GM19452 (cell line): Measurements from ENCODE around the gene FREM1.

Experiments
- ATAC-seq: cut with Tn5 transposase; IDR thresholded peaks from one replicate; pipeline ENCODE4 v1.9.1; 2021; ENCODE audit not compliant: unreplicated experiment

FREM1 gene

DNA sequence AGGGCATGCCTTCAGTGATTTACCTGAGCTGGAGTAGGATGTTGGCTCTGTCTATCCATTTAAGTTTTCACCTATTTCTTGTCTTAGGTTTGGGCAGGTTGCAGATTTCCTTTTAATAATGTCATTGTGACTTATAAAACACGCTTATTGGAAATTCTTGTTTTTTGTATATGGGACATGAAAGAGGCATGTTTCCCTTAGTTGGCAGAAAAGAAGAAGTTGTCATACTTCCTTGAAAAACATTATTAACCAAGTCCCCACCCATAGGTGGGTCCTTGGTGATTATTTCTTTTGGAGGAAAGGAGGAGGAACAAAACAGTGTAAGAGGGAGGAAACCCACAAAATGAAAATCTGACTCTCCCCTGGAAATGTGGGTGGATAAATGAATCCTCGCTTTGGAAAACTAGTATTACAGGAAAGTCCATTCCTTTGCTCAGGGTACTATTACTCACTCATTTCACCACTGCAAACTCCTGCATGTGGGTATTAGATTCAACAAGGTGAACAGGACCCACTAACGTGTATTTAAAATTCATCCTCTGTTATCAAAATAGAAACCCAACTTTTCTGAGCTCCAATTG, 197.0 kb downstream of the FREM1 start:
- ATAC-seq = no peak

DNA sequence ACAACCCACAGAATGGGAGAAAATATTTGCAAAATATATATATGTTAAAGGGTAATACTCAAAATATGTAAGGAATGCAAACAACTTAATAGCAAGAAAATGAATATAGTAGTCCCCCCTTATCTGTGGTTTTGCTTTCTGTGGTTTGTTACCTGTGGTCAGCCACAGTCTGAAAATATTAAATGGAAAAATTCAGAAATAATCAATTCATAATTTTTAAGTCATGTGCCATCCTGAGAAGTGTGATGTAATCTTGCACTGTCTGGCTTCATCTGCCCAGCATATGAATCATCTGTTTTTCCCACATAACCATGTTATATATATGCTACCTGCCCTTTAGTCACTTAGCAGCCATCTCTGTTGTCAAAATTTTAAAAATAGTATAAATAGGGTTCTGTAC, 199.4 kb downstream of the FREM1 start:
- ATAC-seq = no peak

DNA sequence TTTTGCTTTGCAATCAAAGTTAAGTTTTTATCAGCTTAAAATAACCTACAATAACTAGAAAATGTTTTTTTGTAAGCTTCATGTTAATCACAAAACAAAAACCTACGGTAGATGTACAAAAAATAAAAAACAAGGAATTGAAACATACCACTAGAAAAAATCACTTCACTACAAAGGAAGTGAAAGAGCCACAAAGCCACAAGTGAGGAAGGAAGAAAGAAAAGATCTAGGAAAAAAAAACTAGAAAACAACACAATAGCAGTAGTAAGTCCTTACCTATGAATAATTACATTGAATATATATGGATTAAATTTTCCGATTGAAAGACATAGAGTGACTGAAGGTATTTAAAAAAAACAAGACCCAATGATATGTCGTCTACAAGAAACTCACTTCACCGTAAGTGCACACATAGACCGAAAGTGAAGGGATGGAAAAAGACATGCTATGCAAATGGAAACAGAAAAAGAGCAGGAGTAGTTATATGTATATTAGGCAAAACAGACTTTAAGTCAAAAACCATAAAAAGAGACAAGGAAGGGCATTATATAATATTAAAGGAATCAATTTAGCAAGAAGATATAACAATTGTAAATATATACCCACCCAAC, 203.6 kb downstream of the FREM1 start:
- peak; percentile 48 for ATAC-seq

DNA sequence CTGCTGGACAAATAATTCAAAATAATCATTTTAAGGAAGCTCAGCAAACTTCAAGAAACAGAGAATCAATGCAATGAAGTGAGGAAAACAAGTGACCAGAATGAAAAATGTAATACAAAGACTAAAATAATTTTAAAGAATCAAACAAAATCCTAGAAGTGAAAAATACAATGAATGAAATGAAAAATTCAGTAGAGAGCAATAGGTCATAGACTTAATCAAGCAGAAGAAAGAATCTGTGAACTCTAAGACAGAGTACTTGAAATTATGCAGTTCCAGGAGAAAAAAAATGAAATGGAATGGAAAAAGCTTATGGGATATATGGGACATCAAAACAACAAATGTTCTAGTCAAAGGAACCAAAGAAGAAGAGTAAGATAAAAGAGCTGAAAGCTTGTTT, 205.1 kb downstream of the FREM1 start:
- no peak for ATAC-seq

DNA sequence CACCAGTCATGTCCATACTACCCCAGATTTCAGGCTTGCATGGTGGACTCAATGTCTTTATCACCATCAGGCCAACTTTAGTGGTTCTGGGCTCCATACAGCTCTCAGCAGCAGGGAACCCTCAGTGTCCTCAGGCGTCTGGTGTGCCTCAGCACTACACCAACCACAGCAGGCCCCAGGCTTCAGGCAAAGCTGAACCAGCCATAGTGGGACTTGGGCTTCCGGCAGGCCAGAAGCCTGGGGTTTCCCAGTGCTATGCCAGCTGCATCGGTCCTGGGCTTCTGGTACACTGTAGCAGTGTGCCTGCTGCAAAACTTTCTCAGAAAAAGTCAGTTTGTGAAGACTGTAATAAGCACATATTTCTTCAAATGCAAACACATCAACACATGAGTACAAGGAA, 205.9 kb downstream of the FREM1 start:
- ATAC-seq = no peak

DNA sequence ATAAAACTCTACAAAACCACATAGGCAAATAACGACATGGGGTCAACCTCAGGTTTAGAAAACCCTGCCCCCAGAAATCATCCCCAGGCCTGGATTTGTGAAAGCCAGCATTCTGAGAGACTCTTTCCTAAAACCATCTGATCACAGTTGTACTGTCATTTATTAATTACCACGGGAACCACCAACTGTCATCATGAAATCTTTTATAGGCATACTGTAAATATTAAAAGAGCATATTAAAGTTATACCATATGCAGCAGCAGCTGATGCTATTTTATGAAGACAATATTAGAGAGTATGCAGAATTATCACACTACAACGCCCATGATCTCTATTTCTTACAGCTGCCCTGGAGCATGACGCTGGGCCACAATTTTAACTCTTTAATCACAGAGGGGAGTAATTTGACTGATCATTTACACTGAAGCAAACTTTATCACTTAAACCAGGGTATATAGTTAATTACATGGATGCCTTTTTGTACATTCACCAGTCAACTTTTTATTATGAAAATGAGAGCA, 208.0 kb downstream of the FREM1 start:
- no peak for ATAC-seq

DNA sequence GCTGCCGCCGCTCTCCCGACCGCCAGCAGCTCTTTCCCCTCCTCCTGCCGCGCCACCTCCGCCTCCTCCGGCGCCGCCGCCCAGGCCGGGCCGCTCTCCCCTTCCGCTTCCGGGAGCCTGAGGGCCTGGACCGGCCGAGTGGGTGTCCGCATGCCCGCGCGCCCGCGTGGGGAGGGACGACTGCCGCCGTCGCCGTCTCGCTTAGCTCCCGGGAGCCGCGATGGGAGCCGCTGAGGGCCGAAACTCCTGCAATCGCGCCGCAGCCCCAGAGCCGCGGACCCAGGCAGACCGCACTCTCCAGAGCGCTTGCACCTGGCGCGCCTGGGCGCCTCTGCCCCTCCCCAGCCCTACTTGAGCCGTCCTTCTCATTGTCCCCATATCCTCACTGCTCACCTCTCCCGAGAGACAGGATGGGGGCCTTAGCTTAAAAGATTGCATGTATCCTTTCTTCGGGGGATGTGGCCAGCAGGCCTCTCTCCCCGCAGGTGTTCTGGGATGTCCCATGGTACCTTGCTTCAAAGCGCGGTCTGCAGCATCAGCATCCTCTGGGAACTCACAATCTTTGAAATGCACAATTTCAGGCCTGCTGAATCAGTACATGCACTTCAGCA, 216.9 kb downstream of the FREM1 start, which contains the start of gene ZDHHC21:
TSS of gene ZDHHC21 (minus strand) at position 182 of the 611 bp plus-strand sequence. CDS start 19,092 bp downstream, outside the sequence.
- peak; percentile 83 for ATAC-seq

DNA sequence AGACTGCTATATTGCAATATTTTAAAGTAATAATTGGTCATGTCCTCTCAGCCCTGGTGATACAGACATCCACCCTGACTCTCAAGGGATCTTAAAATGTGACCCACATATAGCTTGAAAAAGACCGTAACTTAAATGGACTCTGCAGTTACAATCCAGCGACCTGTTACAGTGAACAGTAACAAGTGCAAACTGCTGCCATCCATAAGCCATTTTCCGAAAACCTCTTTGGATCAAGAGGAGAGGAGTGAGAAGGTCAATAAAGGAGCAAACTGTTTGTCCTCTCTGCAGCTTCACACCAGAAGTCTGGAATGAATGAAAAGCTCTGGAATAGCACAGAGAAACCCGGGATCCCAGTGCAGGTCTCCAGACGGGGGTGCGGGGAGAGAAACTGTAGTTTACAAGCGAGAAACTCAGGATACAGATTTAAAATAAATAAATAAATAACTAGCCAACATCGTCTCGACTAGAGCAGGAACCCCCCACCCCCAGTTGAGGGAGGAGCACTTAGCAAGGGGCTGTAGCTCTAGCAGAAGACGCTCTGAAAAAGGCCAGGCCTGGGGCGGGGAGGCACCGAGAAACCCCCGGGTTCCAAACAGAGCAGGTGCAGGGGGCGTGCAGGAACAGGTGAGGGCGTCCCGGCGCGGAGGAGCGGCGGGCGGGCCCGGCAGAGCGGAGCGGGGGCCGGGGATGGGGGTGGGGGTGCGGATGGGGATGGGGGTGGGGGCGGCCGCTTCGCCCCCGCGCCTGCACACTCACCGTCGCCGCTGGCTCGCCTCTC, 217.6 kb downstream of the FREM1 start:
- peak; percentile 23 for ATAC-seq

DNA sequence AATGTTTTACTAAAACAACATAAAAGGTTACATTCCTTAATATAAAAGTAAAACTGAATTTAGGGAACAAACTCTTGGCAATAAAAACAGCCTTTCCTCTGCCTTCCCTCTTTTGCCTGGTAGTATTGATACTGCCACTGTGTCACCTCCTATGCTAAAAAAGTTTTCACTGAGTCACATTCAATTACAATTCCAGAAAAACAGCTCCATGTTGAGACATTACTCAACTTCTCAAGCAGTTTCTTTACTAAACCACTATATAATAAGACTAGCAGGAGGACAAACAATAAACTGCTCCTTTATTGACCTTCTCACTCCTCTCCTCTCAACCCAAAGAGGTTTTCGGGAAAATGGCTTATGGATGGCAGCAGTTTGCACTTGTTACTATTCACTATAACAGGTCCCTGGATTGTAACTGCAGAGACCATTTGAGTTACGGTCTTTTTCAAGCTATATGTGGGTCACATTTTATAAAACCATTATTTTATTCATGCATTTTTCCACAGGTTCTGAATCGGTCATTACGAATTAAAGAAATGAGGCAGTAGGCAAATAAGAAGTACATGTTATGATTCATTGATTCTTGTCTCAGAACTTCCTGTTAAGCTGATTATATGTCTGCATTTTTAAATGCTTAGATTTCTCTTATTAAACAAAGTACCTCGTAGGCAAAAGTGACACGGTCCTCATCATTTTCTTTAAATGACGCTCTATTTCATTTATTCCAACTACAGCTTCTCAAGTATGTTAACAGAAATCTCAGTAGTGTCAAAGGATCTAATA, 219.1 kb downstream of the FREM1 start:
- no peak for ATAC-seq

DNA sequence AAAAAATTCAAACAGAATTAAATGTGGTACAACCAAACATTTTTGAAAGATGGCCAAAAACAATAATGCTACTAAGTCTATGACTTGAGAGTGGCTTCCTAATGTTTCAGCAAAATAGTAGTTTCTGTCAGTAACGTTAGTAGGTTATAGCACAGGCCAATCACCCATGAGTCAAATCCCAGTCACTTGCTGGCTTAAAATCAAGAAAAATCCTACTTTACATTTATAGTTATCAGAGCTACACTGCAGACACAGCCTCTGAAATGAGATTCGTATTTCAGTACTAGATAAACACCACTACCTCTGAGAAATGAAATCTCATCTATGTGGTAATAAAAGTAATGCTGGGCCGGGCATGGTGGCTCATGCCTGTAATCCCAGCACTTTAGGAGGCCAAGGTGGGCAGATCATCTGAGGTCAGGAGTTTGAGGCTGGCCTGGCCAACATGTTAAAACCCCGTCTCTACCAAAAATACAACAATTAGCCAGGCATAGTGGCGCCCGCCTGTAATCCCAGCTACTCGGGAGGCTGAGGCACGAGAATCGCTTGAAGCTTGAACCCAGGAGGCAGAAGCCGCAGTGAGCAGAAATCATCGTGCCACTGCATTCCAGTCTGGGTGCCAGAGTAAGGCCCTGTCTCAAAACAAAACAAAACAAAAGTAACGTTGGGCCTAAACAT, 223.0 kb downstream of the FREM1 start:
- no peak for ATAC-seq

DNA sequence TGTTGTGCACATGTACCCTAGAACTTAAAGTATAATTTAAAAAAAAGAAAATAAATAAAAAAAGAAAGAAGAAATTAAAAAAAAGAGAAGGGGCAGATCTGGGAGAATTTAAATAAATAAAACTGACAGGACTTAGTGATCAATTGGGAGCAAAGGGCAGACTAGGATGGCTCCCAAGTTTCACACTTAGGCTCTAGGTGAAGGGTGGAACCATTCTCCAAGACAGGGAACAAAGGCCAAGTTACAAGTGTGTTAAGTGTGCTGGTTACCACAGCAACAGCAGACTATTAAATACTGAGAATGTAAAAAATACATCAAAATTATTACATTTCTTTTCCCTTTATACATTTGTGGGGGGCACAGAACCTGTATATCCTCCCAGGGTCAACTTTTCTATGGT, 224.1 kb downstream of the FREM1 start:
- ATAC-seq = no peak
